Epithelial cell of proximal tubule (primary cell): ENCODE measurements around the gene HNRNPH1. TPM values are rescaled to one million over a fixed set of nuclear protein-coding genes. Genes with fewer than 3 reads are reported as not detected.

Experiments used
- DNase-seq: peaks from one replicate; pipeline ENCODE4 v3.0.0-alpha.2; 2011; ENCODE audit warnings: low read depth
- H3K4me3 ChIP-seq: 2 replicates; pipeline ENCODE4 v1.5.1; 2011; ENCODE audit warnings: low read depth, mild to moderate bottlenecking, low read length
- CTCF ChIP-seq: conservative IDR thresholded peaks from 2 replicates; pipeline ENCODE4 v1.5.1; 2012; ENCODE audit warnings: low read depth, mild to moderate bottlenecking, low read length
- total RNA-seq: library from RNA; depleted of rRNA; stranded (reverse); fragments of >200 nt; gene quantifications from 2 replicates; pipeline ENCODE4 v1.2.3, GENCODE V29; 2015

HNRNPH1 gene
- total RNA-seq, 1 donor from 2014 or later, result 511 TPM

GRCh38 chr5:179585941-179586401 is 37.5 kb downstream of the HNRNPH1 start:
- no peak overlapping the region for H3K4me3 ChIP-seq
- DNase-seq, result no peak
- TF ChIP-seq CTCF, result no peak

GRCh38 chr5:179577286-179577960 is 46.0 kb downstream of the HNRNPH1 start:
- no peak for DNase-seq
- no peak overlapping the region for H3K4me3 ChIP-seq
- TF ChIP-seq CTCF, result no peak

- TF ChIP-seq CTCF, result no peak
- no peak for DNase-seq
- H3K4me3 ChIP-seq, result no peak overlapping the region
Observed at GRCh38 chr5:179572386-179572785, 51.1 kb downstream of the HNRNPH1 start.

- H3K4me3 ChIP-seq, result no peak overlapping the region
- no peak for TF ChIP-seq CTCF
- DNase-seq, result no peak
Observed at GRCh38 chr5:179568721-179569120, 54.8 kb downstream of the HNRNPH1 start.

GRCh38 chr5:179564526-179564925 is 58.9 kb downstream of the HNRNPH1 start:
- TF ChIP-seq CTCF, result no peak
- DNase-seq, result no peak
- H3K4me3 ChIP-seq, result no peak overlapping the region

Other genes starting within 250 kb of the HNRNPH1 start
- 25.1 and 31.5 TPM in 2 replicates for gene RUFY1, start 73.1 kb downstream of the HNRNPH1 start, total RNA-seq
- not detected in 2 replicates for gene CBY3, start 57.4 kb upstream of the HNRNPH1 start, total RNA-seq
- 390 and 467 TPM in 2 replicates for gene CANX, start 75.3 kb upstream of the HNRNPH1 start, total RNA-seq
- gene MAML1, start 109.2 kb upstream of the HNRNPH1 start, total RNA-seq, result 11.8 and 24.3 TPM in 2 replicates
- gene LTC4S, start 170.3 kb upstream of the HNRNPH1 start, total RNA-seq, result 0.94 and 9.1 TPM in 2 replicates
- 232 and 278 TPM in 2 replicates for gene MGAT4B, start 183.2 kb upstream of the HNRNPH1 start, total RNA-seq
- 233 and 275 TPM in 2 replicates for gene SQSTM1, start 197.2 kb upstream of the HNRNPH1 start, total RNA-seq
- 8.9 and 22.1 TPM in 2 replicates for gene MRNIP, start 235.1 kb upstream of the HNRNPH1 start, total RNA-seq